SW 1271 (cell line): ENCODE measurements around the gene PIK3R5.

Experiments
- DNase-seq, 2 experiments: peaks; one replicate each; lab custom pipeline; 2025; lab: John Stamatoyannopoulos, UW

The PIK3R5 gene

DNA sequence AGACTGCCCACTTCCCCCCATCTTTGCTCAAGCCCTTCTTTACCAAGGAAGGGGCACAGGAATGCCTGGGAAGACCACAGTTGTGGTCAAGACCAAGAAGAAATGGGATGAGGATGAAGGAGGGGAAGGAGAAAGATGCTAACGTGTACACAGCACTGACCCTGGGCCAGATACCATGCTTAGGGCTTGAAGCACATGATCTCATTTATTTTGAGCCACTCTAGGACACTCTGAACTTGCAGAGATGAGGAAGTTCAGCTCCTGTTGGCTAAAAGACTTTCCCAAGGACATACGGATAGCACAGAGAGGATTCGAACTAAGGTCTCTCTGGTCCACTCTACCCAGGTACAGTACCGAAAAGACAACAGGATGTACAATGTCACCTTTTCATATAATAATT lies 42.6 kb downstream of the PIK3R5 start:
- DNase-seq, result no peak

DNA sequence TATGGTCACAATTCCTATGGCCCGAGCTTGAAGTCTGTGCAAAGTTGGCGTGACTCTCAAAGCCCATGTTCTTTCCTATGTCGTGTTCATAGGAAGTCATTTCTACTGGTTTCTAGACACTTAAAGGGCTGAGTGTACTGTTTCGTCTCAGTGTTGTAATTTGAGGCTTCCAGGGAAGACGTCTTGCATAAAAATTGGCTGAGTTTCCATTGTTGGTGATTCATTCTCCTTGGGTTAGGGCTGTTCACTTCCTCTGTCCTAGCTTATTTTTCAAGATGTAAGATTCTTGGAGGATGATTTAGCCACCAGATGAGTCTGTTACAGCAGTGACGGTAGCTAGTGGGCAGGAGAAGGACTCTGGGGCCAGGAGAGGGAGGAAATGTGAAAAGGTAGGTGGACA lies 43.1 kb downstream of the PIK3R5 start:
- DNase-seq, result peak; percentile 68 to 88

DNA sequence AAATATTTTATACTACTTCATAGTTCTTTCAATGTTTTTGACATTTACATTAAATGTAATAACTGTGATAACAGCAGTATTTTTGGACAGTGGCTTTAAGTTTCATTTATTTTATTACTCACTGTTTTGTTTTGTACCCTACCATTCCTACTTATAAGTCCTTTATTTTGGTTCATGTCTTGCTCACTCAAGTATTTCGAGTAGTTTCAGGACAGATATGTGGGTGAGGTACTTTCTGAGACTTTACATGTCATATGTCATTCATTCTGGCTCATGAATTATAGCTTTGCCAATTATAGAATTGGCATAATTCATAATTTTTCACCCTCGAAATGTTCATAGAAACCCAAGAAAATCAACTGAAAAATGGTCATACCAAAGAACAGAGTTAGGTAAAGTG lies 44.4 kb downstream of the PIK3R5 start:
- no peak for DNase-seq

DNA sequence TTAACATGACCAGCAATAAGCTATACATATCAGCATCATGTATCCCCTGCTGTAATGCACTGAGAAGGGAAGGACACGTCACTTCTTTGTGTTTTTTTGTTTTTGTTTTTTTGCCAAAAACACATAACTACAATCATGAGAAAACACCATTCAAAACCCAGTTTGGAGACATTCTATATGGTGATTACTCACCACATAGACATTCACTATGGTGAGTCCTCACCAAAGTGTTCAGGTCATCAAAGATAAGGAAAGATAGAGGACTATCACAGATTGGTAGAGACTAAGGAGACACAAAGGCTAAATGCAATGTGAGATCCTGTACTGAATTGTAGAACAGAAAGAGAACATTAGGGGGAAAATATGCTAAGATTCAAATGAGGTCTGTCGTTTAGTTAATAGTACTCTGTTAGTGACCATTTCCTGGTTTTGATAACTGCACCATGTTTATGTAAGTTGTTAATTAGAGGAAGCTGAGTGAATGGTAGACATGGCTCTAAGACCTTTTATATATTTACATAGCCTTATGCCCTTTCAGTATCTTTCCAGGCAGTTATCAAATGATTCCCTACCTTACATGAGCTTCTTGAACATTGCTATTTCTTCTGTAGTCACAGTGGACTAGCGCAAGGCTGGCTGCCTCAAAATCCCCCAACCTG lies 46.6 kb downstream of the PIK3R5 start:
- peak in 1 of 2 experiments; percentile 31 for DNase-seq

DNA sequence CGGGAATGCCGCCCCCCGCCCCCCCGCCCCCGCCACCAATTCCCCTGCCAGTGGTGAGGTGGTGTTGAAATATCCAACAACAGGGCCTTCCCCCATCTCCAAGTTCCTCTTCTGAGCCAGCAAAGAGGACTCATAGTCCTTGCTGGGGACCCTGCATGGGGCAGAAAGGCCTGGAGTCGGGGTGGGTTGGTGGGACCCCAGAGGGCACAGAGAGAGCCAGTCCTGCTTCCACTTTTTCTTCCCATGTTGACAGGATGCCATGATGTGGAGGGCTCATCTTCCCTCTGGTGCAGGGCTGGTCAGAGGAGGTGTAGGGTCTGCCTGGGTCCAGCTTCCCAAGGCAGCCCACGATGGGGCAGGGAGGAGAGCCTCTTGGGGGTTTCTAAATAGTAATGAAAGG lies 49.0 kb downstream of the PIK3R5 start:
- DNase-seq, result no peak

DNA sequence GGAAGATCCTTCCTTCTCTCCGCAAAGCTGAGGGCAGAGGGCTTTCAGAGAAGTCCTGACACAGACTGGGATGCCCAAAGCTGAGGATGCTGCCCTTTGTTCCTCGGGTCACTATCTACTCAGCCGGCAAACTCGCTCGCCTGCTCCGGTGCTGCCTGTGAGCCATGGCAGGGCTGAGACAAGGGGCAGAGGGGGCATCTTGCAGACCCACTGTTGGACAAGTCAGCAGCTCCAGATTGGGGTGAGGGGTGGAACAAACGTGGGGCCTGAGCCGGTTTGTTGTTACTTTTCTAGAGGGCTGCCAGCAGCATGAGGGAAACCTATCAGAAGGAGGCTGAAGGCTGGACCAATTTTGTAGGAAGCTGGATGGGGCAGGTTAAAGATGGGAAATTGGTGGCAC lies 51.0 kb downstream of the PIK3R5 start:
- no peak for DNase-seq

DNA sequence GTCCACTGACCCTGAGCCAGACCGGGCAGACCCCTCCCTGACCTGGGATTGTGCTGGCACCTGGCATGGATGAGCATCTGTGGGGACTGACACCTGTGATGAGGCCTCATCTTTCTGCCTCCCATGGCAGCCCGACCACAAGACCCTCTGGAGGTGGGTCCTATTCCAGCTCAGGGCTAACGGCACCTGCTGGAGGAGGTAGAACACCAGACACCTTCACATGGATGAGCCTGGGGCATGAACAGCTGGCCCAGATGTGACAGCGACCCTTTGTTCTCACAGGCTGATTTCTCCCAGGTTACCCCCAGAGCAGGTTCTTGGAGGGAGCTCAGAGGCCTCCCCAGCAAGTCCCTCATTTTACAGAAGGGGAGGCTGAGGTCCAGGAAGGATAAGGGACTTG lies 51.6 kb downstream of the PIK3R5 start:
- DNase-seq, result no peak

DNA sequence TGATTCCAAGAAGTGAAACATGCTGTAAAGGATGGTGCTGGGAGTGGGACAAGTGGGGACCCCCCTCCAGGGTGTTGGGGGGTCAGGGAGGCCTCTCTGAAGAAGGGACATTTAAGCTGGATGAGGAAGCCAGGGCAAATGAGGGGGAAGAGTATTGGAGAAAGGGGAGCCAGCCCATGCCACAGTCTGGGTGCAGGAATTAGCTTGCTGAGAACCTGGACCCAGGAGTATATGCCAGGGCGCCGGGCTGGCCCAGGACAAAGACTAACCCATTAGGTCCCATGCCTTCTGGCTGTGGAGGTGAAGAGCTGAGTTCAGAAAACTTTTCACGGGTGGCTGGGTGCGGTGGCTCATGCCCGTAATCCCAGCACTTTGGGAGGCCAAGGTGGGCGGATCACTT lies 52.4 kb downstream of the PIK3R5 start:
- no peak for DNase-seq

DNA sequence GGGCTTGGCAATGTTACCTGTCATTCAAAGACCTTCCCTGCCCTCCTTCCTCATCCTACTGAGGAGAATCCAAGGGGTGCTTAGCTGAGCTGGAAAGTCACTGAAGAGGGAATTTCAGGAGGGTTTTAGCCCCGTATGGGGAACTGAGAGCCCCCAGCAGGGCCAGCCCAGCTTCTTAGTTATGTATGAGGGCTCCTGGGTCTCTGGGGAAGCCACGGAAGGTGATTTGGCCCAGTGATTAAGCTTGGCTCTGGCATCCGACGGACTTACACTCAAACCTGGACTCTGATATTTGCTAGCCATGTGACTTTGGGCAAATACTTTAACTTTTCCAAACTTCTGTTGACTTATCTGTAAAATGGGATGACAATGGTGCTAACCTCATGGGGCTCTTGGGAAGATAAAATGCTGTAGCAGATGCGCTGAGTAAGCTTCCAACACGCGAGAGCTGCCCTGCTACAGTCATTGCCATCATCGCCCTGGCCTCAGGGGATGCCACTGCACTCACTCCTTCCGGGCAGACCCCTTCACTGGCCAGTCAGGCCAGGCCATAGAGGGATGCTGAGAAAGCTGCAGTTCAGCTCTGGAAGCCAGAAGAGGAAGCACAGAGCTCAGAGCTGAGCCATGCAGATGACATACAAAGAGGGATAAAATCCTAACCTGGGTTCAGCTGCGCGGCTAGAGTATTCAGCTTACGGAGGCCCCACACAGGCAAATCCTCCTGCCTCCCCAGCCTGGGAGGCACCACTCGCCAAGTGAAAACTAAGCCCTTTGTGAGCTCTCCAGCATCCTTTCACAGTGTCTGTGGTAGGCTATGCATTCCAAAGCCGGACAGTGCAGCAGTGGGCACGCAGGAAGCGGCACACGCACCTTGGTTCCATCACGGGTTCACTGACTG lies 53.2 kb downstream of the PIK3R5 start:
- no peak for DNase-seq

DNA sequence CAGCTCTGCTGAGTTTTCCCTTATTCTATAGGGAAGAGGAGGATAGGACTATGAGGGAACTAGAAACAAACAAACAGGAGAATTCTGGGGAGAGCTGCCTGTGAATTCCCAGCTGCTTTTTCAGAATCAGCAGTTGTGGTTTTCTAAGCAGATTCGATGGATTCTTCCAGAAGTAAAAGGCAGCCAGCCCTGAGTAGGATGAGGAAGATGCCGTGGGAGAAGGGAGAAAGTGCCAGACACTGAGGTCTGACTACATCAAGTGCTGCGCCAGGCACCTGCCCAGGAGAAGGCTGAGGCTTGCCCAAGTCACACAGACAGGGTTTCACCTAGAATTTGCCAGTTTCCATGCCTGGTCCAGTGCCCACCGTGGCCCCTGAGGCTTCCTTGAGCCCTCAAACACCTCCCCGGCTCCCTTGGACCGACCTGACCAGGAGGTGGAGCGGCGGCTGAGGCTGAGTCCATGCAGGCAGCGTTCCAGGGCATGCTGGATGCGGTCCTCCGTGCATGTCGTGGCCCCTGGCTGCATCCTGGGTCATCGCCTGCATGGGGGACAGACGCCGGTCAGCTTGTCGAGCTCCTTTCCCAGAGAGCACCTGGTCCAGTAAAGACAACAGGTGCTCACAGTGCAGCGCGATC lies 54.4 kb downstream of the PIK3R5 start:
- no peak for DNase-seq

DNA sequence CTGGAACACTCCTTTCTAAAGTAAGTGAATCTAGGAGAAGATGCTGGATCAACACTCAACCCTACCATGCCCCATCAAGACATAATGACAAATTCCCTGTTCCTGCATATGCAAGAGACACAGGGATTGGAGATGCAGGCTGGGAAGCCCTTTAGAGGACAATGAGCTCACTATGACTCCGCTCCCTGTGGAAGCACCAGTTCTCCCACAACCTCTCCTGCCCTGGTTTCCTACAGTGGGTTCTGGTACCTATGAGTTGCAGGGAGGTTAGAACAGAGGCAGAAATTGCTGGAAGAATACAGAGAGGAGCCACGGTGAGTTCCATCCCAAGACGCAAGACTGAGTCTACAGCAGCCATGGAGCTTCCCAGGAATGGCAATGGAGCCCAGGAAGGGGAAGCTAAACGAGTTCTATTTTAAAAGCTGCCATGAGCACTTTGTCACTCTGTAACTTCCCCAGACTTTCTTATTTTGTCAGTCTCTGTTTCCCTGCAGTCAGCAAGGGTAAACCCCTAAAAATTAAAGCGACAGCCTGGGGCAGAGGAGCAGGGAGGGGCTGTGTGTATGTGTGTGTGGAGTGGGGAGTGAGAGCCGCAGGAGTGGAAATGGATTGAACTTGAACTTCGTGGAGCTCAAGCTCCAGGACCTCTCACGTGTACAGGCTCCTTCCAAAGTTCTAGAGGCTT lies 55.8 kb downstream of the PIK3R5 start:
- DNase-seq, result no peak

DNA sequence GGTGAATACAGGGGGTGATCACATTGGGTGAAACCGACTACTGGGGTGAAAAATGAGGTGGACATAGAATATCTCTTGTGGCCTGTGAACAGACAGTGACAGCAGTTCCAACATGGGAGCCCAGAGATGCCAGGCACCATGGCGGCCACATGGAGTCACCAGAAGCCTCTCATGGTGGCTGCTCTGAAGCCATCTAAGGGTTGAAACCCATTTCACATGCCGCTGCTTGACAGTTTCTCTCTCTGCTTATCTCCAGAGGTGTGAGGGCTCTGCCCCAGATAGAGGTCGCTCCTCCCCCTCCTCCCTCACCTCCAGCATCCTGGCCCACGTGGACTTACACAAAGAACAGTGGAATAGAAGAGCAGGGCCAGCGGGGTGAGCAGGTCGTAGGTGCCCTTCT lies 60.2 kb downstream of the PIK3R5 start:
- no peak for DNase-seq

DNA sequence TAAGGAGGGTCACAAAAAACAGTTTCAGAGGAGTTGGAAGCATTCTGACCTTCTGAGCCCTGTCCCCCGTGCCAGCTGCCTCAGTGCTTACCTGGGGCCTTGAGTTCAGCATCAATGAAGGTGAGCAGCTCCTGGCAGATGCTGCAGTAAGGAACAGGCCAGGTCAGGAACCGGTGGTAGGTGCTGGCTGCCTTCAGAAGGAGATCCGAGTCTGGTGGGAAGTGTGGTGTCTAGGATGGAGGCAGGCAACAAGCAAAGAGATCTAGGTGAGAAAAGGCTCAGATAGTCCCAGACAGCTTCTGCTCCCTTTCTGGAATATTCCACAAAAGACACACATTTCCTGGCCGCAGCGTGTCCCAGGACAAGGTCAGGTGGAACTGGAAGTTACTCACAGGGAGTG lies 60.8 kb downstream of the PIK3R5 start:
- no peak for DNase-seq

DNA sequence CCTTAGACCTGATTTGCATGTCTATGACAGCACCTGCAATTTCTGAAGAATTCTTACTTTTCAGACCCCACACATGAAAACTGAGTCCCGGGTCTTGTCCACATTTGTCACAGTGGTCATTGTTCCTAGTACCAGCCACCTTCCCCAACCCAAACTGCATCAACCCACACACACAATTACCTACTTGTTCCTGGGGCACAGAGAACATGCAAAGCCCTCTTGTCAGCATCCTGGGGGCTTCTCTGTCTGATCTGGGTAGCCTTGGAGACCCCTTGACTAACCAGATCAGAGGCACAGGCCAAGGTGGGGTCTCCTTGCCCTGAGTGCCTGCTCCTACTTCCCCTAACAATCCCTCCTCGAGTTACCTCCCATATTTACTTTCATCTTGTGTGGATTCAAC lies 61.3 kb downstream of the PIK3R5 start:
- no peak for DNase-seq

DNA sequence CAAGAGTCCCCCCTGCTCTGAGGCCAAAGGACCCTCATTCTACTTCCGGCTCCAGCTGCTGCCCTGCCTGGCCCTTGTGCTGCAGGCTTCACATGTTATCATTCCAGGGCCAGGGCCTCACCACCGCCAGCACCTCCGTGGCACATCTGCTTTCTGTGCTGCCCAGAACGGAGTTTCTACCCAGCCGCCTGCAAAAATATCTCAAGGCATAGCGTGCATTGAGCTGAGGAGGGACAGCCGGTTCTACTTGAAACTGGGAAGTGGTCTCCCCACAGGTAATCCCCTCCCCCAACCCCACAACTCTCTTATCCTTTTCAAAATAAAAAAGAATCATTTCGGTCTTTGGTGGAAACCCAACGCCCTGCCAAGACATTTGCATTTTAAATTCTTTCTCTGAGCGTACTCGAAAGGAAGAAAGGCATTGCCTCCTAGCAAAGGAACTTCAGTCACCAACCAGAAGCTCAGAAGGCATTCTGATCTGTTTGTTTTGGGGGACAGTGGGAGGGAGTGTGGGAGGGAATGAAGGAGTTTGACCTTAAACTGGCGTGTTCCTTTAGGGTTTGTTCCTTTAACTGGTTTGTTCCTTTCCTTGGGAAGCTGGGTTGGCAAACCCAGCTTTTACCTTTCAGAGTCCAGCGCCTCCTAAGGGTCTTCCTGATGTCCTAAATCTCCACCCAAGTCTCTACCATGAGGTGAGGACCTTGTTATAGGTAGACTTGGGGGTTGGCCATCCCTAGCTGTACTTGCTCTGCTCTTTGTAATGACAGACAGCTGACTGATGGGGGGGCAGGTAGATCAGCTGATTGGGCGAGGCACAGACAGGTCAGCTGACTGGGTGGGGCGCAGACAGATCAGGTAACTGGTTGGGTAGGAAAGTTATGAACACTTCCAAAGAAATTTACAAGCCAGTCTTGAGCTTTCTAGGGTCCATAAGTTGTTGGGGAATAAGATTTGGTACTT lies 64.6 kb downstream of the PIK3R5 start:
- DNase-seq, result no peak

DNA sequence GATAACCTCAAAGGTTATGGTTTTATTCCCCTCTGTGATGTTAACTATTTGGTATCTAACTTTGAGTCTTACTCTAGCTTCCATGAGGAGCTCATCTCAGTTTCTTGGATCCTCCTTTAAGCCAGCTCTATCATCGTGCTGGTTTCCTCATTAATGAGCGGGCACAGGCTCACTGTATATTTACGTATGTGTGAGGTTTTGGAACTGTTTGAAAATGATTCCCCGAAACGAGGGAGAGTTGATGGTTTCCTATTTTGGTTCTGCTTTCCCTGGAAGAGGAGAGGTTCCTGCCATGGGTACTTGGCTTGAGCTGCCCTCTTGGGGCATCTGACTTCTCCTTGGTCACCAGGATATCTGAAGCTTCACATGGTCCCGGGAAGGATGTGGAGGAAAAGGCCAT lies 65.3 kb downstream of the PIK3R5 start:
- DNase-seq, result no peak

DNA sequence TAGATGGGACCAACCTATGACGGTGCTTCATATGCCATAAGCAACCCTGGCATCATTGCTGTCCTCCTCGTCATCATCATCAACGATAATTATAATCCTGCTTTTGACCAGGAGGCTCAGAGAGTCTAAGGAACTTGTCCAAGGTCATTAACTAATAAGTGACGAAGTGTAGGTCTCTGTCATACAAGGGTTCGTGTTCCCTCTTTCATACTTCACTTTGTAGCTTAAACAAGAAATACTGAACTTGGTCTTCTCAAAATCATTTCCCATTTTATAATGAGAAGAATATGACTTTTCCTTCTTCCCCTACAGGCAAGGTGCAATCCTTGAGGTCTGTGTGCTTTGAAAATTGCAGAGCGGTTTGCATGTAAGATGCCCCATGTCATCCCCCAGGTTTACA lies 66.9 kb downstream of the PIK3R5 start:
- DNase-seq, result no peak

DNA sequence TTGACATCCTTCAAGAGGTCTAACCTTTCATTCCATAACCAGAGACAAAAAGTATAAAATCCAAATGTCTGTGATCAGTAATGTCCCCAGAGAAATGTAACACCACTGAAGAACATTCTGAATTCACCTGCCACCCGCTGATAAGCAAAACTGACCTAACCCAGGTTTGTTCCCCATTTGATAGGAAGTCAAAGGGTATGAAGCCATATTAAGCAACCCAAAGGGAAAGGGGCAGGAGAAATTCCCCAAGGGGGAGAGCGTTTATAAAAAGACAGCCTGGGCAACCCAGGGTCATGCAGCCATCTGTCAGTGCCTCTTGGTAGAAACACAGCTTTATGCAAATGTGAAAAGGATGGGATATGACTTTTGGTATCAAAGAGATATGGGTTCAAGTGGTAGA lies 67.4 kb downstream of the PIK3R5 start:
- no peak for DNase-seq

DNA sequence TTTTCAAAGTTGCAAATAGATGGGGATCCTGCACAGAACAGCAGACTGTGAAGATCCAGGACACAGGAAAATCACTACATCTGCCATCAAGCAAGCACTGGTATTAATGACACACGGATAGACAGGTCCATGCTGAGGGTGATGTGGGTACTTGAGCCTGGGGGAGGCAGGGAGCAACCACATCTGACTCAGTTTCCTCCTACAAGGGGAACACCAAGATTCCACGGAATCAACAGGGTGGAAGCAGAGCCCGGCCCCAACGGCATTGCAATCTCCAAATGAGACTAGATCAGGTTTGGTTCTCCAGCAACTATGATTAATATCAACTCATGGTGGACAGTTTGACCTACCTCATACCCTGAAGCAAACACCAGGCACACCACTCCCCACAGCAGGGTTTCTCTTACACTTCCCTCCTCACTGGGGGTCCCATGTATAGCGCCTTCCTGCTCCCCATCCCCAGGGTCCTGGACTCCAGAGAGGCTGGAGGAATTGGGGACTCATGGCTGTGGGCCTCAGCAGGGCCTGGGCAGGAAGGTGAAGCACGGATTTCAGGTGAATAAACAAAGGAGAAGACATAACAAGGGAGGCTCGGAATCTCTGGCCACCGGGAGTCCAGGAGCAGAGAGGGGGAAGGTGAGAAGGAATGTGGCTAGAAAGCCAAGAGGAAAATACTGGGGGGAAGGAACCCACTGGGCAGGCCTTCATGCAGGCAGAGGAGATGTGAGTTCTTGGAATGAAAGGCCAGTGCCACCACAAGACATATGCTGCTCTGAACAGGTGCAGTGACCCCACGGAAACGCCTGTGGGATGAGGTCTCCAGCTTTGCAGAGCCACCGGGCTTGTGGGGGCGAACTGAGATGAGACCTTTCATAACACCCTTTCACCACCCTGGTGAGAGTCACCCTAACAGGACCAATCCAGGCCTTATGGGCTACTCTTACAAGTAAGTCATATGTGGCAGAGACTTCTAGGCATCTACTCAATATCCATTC lies 68.6 kb downstream of the PIK3R5 start:
- no peak for DNase-seq

DNA sequence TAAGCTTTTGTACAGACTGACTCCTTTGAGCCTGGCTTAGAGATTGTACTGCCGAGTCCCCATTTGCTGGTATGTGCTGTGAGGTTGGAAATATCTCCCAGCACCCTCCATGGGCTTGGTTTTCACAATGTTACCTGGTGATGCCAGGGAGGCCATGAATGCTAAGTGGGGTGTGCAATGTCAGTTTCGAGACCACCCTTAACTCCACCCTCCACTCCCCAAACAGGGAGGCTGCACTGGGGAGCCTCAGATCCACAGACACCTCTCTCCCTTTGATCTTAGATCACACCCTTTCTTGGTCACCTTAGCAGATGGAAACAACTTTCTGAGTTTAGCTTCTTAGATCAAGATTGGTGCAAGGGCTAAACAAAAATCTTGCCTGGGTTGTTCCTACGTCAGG lies 69.4 kb downstream of the PIK3R5 start:
- no peak for DNase-seq
